Ovary (tissue), 9 donors: ENCODE data around the gene SCYGR4. TPM values are rescaled to one million over a fixed set of nuclear protein-coding genes. Genes with fewer than 3 reads are reported as not detected.
"Not testable (repeated sequence)": the region's sequence is repeated elsewhere in the genome, so short reads cannot be mapped to it uniquely, and the experiment has no call there.

ENCODE experiments used
- DNase-seq, 5 donors: peaks; one replicate each; pipeline ENCODE4 v3.0.0-alpha.2; 2019 to 2020
- H3K27ac ChIP-seq, 2 donors: fragments of 200-600 bp; one replicate each; pipeline versions ENCODE4 v1.5.1 to v1.8.0; 2019 to 2022
- H3K27me3 ChIP-seq: fragments of 200-600 bp; one replicate; pipeline ENCODE4 v1.8.0; 2022
- H3K36me3 ChIP-seq: fragments of 200-600 bp; sonication (generic); one replicate; pipeline ENCODE4 v1.5.1; 2019
- H3K4me1 ChIP-seq: one replicate; pipeline ENCODE4 v1.8.1; 2013; ENCODE audit warnings: mild to moderate bottlenecking, moderate library complexity; ENCODE audit not compliant: insufficient read depth
- H3K4me3 ChIP-seq: fragments of 200-600 bp; sonication (generic); one replicate; pipeline ENCODE4 v1.5.1; 2017
- H3K9me3 ChIP-seq, 2 donors: fragments of 200-600 bp in 1 of 2; sonication (generic) in 1 of 2; one replicate each; pipeline versions ENCODE4 v1.5.1 to v1.8.1; 2013 to 2019; ENCODE audit warnings: mild to moderate bottlenecking in 1 of 2, moderate library complexity in 1 of 2
- CTCF ChIP-seq, 3 donors: fragments of 450-650 bp in 2 of 3; fragments of 200-600 bp in 1 of 3; IDR thresholded peaks; one replicate each; pipeline versions ENCODE4 v1.5.1 to v1.8.0; 2016 to 2022; ENCODE audit warnings: antibody characterized with exemption in 3 of 3, mild to moderate bottlenecking in 1 of 3
- EP300 ChIP-seq: sonication (generic); formaldehyde crosslinking; IDR thresholded peaks from one replicate; pipeline ENCODE4 v1.6.1; 2017; ENCODE audit warnings: antibody characterized with exemption
- POLR2A ChIP-seq: fragments of 450-650 bp; IDR thresholded peaks from one replicate; pipeline ENCODE4 v1.6.1; 2017; ENCODE audit warnings: antibody characterized with exemption, mild to moderate bottlenecking, moderate library complexity
- WGBS, 3 donors: extraction: QIAGEN DNeasy Blood & Tissue Kit in 1 of 3; methylation state at CpG; one replicate each; pipeline versions ENCODE4 v1.1.5 to v1.1.7; 2013 to 2017; 5-methylcytosine and 5-hydroxymethylcytosine counted together
- intact Hi-C, 4 donors: fragments of 100-400 bp; cut with DNase I; formaldehyde crosslinking; loops; one replicate each; pipeline versions ENCODE4 v1.11.0 to v1.15.1; 2022 to 2023
- polyA plus RNA-seq, 2 donors: library from polyadenylated mRNA; stranded (reverse); fragments of 200-250 nt in 1 of 2; fragments of 350-450 nt in 1 of 2; fragmentation: Illumina TruSeq in 1 of 2; extraction: RNeasy Lipid Tissue Mini Kit (QIAGEN cat#74804) in 1 of 2; gene quantifications; one replicate each; pipeline ENCODE4 v1.2.3, GENCODE V29; 2013 to 2014
- total RNA-seq, 7 donors: library from RNA; depleted of rRNA in 2 of 7; stranded (reverse); fragments of >200 nt in 2 of 7; fragmentation: NEBNext Ultra II Directional in 3 of 7; extraction: Animal tissue kit (Norgen Biotek cat#: 25700) in 3 of 7; gene quantifications; one replicate each; pipeline versions ENCODE4 v1.1.0 to v1.2.4, GENCODE V29; 2016 to 2023
- donor health status: DM: no; HTN: no; CAD: no; lungs with moderate emphysema.
- donor health status: DM: no; HTN: no; CAD: no.
- donor health status: Bipolar disorder and iron deficiency.
- donor health status: DM: yes; HTN: yes; CAD: no.
- donor health status: DM: no; HTN: no; CAD: no.
- donor health status: DM: yes; HTN: yes; CAD: no.

The SCYGR4 gene
- total and polyA plus RNA-seq, 9 donors = not detected

DNA sequence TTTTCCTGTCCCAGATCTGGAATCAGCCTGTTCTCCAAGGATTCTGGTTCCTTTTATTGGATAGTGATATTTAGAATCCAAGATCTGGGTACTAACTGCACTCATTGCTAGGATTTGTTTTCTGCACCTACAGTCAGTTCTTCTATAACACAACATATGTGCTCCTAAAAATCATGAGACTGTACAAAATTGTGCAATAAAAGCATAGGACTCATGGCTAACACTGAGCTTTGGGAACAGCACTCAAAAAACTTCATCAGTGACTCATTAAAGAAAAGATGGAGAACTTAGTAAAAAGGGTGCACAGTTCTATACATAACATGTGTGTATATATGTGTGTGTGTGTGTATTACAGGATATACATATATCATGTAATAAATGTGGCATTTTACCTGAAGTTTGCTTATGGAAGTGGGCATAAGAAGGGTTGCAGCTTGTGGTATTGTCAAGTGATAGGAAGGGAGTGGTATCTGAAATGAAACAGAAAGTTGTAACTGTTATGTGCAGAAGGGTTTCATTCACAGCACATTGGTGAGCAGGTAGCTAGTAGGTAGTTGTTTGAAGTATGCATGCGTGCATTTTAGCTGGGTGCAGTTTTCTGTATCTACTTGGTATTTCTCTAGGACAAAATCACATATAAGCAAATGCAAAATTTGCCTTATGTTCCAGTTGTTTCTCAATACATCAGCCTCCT is 24.5 kb upstream of the SCYGR4 start:
- Histone ChIP-seq H3K4me1 (no peaks in the 10 kb centered on the region), H3K4me3 (no peak overlapping the region), H3K9me3 (no peaks in the 10 kb centered on the region), H3K27ac (no peak overlapping the region), H3K36me3 (no peaks in the 10 kb centered on the region), H3K27me3 (no peaks in the 10 kb centered on the region)
- WGBS, 3 donors = 90 to 97% (median 91%) methylated on average over 1 of the region's 1 CpG
- DNase-seq = no peak
- TF ChIP-seq POLR2A = no peak
- no peak for TF ChIP-seq CTCF (IDR thresholded peaks at IDR 0.05)
- no peak for TF ChIP-seq EP300
- intact Hi-C loops = no loop called here

GRCh38 chr2:227595797-227596196 is 21.5 kb upstream of the SCYGR4 start:
- TF ChIP-seq EP300 (no peak), POLR2A (no peak), CTCF (IDR thresholded peaks at IDR 0.05) (no peak)
- intact Hi-C loops = no loop called here
- DNase-seq = no peak

DNA sequence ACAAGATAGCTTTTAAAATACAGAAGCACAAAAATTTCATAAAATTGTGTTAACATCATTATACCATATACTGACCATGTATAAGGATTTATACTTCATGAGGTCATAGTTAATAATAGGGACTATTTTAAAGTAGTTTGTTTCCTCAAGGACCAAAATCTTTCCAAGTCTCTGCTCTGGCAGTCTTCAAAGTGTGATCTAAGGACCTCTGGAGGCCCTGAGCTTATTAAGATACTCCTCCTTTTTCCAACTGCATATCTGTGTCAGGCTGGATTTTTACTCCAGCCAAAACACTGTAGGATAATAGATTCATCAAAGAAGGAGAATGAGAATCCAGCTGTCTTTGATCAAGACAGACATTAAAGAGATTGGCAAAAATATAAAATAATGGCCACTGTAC is 20.3 kb upstream of the SCYGR4 start:
- Histone ChIP-seq H3K4me1 (no peaks in the 10 kb centered on the region), H3K27ac (no peak overlapping the region), H3K9me3 (no peaks in the 10 kb centered on the region), H3K36me3 (no peaks in the 10 kb centered on the region), H3K4me3 (no peak overlapping the region), H3K27me3 (no peaks in the 10 kb centered on the region)
- intact Hi-C loops = no loop called here
- DNase-seq = no peak
- TF ChIP-seq EP300 = no peak
- no peak for TF ChIP-seq CTCF (IDR thresholded peaks at IDR 0.05)
- no peak for TF ChIP-seq POLR2A

More at GRCh38 chr2:227595797-227596196, 21.5 kb upstream of the SCYGR4 start:
- H3K4me3 ChIP-seq = no peak overlapping the region
- WGBS, 3 donors = 55 to 74% (median 70%) methylated on average over 4 of the region's 4 CpGs
- H3K27me3 ChIP-seq = no peaks in the 10 kb centered on the region
- H3K9me3 ChIP-seq = no peaks in the 10 kb centered on the region
- no peaks in the 10 kb centered on the region for H3K36me3 ChIP-seq
- H3K4me1 ChIP-seq = no peaks in the 10 kb centered on the region
- no peak overlapping the region for H3K27ac ChIP-seq

GRCh38 chr2:227597998-227598397 is 19.3 kb upstream of the SCYGR4 start:
- 62 to 81% (median 77%) methylated on average over 4 of the region's 4 CpGs for WGBS, 3 donors
- DNase-seq = no peak
- H3K4me1 ChIP-seq = no peaks in the 10 kb centered on the region
- H3K4me3 ChIP-seq = no peak overlapping the region
- H3K27ac ChIP-seq = no peak overlapping the region
- no peaks in the 10 kb centered on the region for H3K27me3 ChIP-seq
- H3K36me3 ChIP-seq = no peaks in the 10 kb centered on the region
- no peaks in the 10 kb centered on the region for H3K9me3 ChIP-seq
- intact Hi-C loops = no loop called here
- TF ChIP-seq CTCF (IDR thresholded peaks at IDR 0.05) (no peak), POLR2A (no peak), EP300 (no peak)

DNA sequence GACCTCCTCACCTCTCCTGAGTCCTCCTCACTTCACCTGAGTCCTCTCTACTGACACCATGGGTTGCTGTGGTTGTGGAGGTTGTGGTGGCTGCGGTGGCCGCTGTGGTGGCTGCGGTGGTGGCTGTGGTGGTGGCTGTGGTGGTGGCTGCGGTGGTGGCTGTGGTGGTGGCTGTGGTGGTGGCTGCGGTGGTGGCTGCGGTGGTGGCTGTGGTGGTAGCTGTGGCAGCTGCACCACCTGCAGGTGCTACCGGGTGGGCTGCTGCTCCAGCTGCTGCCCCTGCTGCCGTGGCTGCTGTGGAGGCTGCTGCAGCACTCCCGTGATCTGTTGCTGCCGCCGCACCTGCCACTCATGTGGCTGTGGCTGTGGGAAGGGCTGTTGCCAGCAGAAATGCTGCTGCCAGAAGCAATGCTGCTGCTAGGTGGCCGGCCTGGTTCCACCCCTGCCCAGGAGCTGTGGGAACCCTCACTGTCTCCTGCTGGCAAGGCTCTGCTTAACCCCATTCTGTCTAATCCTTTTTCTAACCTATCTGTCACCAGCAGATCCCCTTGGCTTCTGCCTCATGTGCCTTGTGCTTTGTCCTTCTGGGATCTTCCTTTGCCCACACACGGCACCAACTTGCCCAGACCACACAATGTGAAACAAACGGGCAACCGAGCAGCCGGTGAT is 18.3 kb upstream of the SCYGR4 start, which contains the start of gene SCYGR2:
Gene SCYGR2, plus strand, starts transcription at position 59 of the 669 bp plus-strand sequence. Its CDS starts 0 bp downstream, at position 59.
- H3K4me1 ChIP-seq, intact Hi-C loops, H3K4me3 ChIP-seq, H3K27ac ChIP-seq, DNase-seq, H3K27me3 ChIP-seq, H3K9me3 ChIP-seq, H3K36me3 ChIP-seq: not testable (repeated sequence)
- 78 to 81% (median 79%) methylated on average over 16 of the region's 16 CpGs for WGBS, 3 donors
